Inflammatory macrophage (primary cell): ENCODE results near the gene EVX1.

Experiments used
- DNase-seq, 2 donors: peaks; one replicate each; pipeline ENCODE4 v3.0.0-alpha.2; 2020 to 2022
- total RNA-seq, 18 experiments: gene quantifications; one replicate each; lab custom pipeline; 2026; ENCODE audit warnings: mixed read lengths in 6 of 18, inconsistent platforms in 2 of 18; lab: John Stamatoyannopoulos, UW

EVX1 gene
- 0 to 0.08 (median 0) reads per million in 18 experiments for total RNA-seq

GRCh38 chr7:27242555-27243339 is at the start of gene EVX1:
Gene EVX1 (plus strand): TSS chr7:27242802. CDS start chr7:27243031, 229 bp downstream.
- DNase-seq, result no peak

- DNase-seq, result no peak
These were observed 49.1 kb upstream of the EVX1 start for GRCh38 chr7:27193335-27194001.

GRCh38 chr7:27194002-27194352 is 48.6 kb upstream of the EVX1 start:
- DNase-seq, result no peak

GRCh38 chr7:27194686-27195379 is 47.8 kb upstream of the EVX1 start:
- DNase-seq, result no peak

GRCh38 chr7:27196287-27196767 is 46.3 kb upstream of the EVX1 start:
- peak; percentile 76 to 81 for DNase-seq

GRCh38 chr7:27197137-27198042 is 45.2 kb upstream of the EVX1 start:
- DNase-seq, result no peak

- DNase-seq, result no peak
These were observed 44.3 kb upstream of the EVX1 start for GRCh38 chr7:27198138-27198841.

- no peak for DNase-seq
These were observed 43.5 kb upstream of the EVX1 start for GRCh38 chr7:27198871-27199801.

GRCh38 chr7:27199849-27200760 is 42.5 kb upstream of the EVX1 start, which contains the start of gene HOXA13:
Gene HOXA13 (minus strand): TSS chr7:27200091. CDS start chr7:27200077, 14 bp downstream.
- DNase-seq, result no peak

GRCh38 chr7:27200761-27201579 is 41.6 kb upstream of the EVX1 start:
- DNase-seq, result peak; percentile 58 to 62

GRCh38 chr7:27201580-27202017 is 41.0 kb upstream of the EVX1 start:
- DNase-seq, result no peak

- DNase-seq, result no peak
These were observed 40.4 kb upstream of the EVX1 start for GRCh38 chr7:27202018-27202861.

- no peak for DNase-seq
These were observed 39.8 kb upstream of the EVX1 start for GRCh38 chr7:27202862-27203134.

- no peak for DNase-seq
These were observed 39.1 kb upstream of the EVX1 start for GRCh38 chr7:27203365-27203953.

- no peak for DNase-seq
These were observed 38.5 kb upstream of the EVX1 start for GRCh38 chr7:27203964-27204594.

GRCh38 chr7:27204851-27205322 is 37.7 kb upstream of the EVX1 start:
- no peak for DNase-seq
